Ovary (tissue), 9 donors: ENCODE measurements around the gene BASP1. TPM values are rescaled to one million over a fixed set of nuclear protein-coding genes. Genes with fewer than 3 reads are reported as not detected.

ENCODE experiments used
- DNase-seq, 5 donors: peaks; one replicate each; pipeline ENCODE4 v3.0.0-alpha.2; 2019 to 2020
- H3K27ac ChIP-seq, 2 donors: fragments of 200-600 bp; one replicate each; pipeline versions ENCODE4 v1.5.1 to v1.8.0; 2019 to 2022
- H3K27me3 ChIP-seq: fragments of 200-600 bp; one replicate; pipeline ENCODE4 v1.8.0; 2022
- H3K36me3 ChIP-seq: fragments of 200-600 bp; sonication (generic); one replicate; pipeline ENCODE4 v1.5.1; 2019
- H3K4me1 ChIP-seq: one replicate; pipeline ENCODE4 v1.8.1; 2013; ENCODE audit warnings: mild to moderate bottlenecking, moderate library complexity; ENCODE audit not compliant: insufficient read depth
- H3K4me3 ChIP-seq: fragments of 200-600 bp; sonication (generic); one replicate; pipeline ENCODE4 v1.5.1; 2017
- H3K9me3 ChIP-seq, 2 donors: fragments of 200-600 bp in 1 of 2; sonication (generic) in 1 of 2; one replicate each; pipeline versions ENCODE4 v1.5.1 to v1.8.1; 2013 to 2019; ENCODE audit warnings: mild to moderate bottlenecking in 1 of 2, moderate library complexity in 1 of 2
- EP300 ChIP-seq: sonication (generic); formaldehyde crosslinking; IDR thresholded peaks from one replicate; pipeline ENCODE4 v1.6.1; 2017; ENCODE audit warnings: antibody characterized with exemption
- POLR2A ChIP-seq: fragments of 450-650 bp; IDR thresholded peaks from one replicate; pipeline ENCODE4 v1.6.1; 2017; ENCODE audit warnings: antibody characterized with exemption, mild to moderate bottlenecking, moderate library complexity
- WGBS, 3 donors: extraction: QIAGEN DNeasy Blood & Tissue Kit in 1 of 3; methylation state at CpG; one replicate each; pipeline versions ENCODE4 v1.1.5 to v1.1.7; 2013 to 2017; 5-methylcytosine and 5-hydroxymethylcytosine counted together
- intact Hi-C, 4 donors: fragments of 100-400 bp; cut with DNase I; formaldehyde crosslinking; loops; one replicate each; pipeline versions ENCODE4 v1.11.0 to v1.15.1; 2022 to 2023
- polyA plus RNA-seq, 2 donors: library from polyadenylated mRNA; stranded (reverse); fragments of 200-250 nt in 1 of 2; fragments of 350-450 nt in 1 of 2; fragmentation: Illumina TruSeq in 1 of 2; extraction: RNeasy Lipid Tissue Mini Kit (QIAGEN cat#74804) in 1 of 2; gene quantifications; one replicate each; pipeline ENCODE4 v1.2.3, GENCODE V29; 2013 to 2014
- total RNA-seq, 7 donors: library from RNA; depleted of rRNA in 2 of 7; stranded (reverse); fragments of >200 nt in 2 of 7; fragmentation: NEBNext Ultra II Directional in 3 of 7; extraction: Animal tissue kit (Norgen Biotek cat#: 25700) in 3 of 7; gene quantifications; one replicate each; pipeline versions ENCODE4 v1.1.0 to v1.2.4, GENCODE V29; 2016 to 2023
- TF ChIP-seq, protein P1 (sequence below), 3 donors: fragments of 450-650 bp in 2 of 3; fragments of 200-600 bp in 1 of 3; IDR thresholded peaks; one replicate each; pipeline versions ENCODE4 v1.5.1 to v1.8.0; 2016 to 2022; ENCODE audit warnings: antibody characterized with exemption in 3 of 3, mild to moderate bottlenecking in 1 of 3
- donor health status: DM: no; HTN: no; CAD: no; lungs with moderate emphysema.
- donor health status: DM: no; HTN: no; CAD: no.
- donor health status: Bipolar disorder and iron deficiency.
- donor health status: DM: yes; HTN: yes; CAD: no.
- donor health status: DM: no; HTN: no; CAD: no.
- donor health status: DM: yes; HTN: yes; CAD: no.

Gene BASP1
- total and polyA plus RNA-seq, 9 donors, result 18.0 to 59.5 (median 38.7) TPM

DNA sequence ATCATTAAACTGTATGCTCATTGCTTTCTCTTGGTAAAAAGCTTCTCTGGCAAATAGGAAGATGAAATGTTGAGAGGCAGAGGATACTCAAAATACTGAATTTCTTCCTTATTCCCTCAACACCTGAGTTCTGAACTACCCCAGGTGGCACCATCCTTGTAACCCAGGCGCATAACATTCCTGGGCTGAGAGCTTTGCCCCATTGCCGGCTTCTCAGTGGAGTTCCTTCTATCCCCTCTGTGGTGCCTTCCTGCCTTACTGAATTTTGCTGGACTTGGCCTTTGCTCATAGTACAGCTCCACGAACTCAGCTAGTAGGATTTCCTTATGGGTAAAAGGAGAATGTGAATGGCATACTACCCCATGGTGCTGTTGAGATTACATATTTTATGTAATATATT, 54.7 kb downstream of the BASP1 start:
- H3K27me3 ChIP-seq, result no peaks in the 10 kb centered on the region
- H3K9me3 ChIP-seq, result no peaks in the 10 kb centered on the region
- no peaks in the 10 kb centered on the region for H3K36me3 ChIP-seq
- 93 to 97% (median 95%) methylated on average over 3 of the region's 3 CpGs for WGBS, 3 donors
- no peaks in the 10 kb centered on the region for H3K4me1 ChIP-seq
- intact Hi-C loops, result no loop called here
- TF ChIP-seq EP300 (no peak), POLR2A (no peak)
- TF ChIP-seq, protein P1, sequence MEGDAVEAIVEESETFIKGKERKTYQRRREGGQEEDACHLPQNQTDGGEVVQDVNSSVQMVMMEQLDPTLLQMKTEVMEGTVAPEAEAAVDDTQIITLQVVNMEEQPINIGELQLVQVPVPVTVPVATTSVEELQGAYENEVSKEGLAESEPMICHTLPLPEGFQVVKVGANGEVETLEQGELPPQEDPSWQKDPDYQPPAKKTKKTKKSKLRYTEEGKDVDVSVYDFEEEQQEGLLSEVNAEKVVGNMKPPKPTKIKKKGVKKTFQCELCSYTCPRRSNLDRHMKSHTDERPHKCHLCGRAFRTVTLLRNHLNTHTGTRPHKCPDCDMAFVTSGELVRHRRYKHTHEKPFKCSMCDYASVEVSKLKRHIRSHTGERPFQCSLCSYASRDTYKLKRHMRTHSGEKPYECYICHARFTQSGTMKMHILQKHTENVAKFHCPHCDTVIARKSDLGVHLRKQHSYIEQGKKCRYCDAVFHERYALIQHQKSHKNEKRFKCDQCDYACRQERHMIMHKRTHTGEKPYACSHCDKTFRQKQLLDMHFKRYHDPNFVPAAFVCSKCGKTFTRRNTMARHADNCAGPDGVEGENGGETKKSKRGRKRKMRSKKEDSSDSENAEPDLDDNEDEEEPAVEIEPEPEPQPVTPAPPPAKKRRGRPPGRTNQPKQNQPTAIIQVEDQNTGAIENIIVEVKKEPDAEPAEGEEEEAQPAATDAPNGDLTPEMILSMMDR (IDR thresholded peaks at IDR 0.05), result no peak
- H3K4me3 ChIP-seq, result no peak overlapping the region
- H3K27ac ChIP-seq, result no peak overlapping the region
- DNase-seq, result no peak

DNA sequence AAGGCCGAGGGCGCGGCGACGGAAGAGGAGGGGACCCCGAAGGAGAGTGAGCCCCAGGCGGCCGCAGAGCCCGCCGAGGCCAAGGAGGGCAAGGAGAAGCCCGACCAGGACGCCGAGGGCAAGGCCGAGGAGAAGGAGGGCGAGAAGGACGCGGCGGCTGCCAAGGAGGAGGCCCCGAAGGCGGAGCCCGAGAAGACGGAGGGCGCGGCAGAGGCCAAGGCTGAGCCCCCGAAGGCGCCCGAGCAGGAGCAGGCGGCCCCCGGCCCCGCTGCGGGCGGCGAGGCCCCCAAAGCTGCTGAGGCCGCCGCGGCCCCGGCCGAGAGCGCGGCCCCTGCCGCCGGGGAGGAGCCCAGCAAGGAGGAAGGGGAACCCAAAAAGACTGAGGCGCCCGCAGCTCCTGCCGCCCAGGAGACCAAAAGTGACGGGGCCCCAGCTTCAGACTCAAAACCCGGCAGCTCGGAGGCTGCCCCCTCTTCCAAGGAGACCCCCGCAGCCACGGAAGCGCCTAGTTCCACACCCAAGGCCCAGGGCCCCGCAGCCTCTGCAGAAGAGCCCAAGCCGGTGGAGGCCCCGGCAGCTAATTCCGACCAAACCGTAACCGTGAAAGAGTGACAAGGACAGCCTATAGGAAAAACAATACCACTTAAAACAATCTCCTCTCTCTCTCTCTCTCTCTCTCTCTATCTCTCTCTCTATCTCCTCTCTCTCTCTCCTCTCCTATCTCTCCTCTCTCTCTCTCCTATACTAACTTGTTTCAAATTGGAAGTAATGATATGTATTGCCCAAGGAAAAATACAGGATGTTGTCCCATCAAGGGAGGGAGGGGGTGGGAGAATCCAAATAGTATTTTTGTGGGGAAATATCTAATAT, 58.1 kb downstream of the BASP1 start:
- intact Hi-C loops, result no loop called here
- H3K4me3 ChIP-seq, result no peak overlapping the region

DNA sequence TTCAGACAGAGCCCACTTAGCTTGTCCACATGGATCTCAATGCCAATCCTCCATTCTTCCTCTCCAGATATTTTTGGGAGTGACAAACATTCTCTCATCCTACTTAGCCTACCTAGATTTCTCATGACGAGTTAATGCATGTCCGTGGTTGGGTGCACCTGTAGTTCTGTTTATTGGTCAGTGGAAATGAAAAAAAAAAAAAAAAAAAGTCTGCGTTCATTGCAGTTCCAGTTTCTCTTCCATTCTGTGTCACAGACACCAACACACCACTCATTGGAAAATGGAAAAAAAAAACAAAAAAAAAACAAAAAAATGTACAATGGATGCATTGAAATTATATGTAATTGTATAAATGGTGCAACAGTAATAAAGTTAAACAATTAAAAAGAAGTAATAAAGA, 59.0 kb downstream of the BASP1 start:
- Histone ChIP-seq H3K4me3 (no peak overlapping the region), H3K27me3 (no peaks in the 10 kb centered on the region), H3K9me3 (no peaks in the 10 kb centered on the region), H3K36me3 (no peaks in the 10 kb centered on the region), H3K27ac (no peak overlapping the region), H3K4me1 (no peaks in the 10 kb centered on the region)
- no peak for DNase-seq
- intact Hi-C loops, result no loop called here
- no peak for TF ChIP-seq POLR2A
- TF ChIP-seq, protein P1 (IDR thresholded peaks at IDR 0.05), result no peak
- 95 to 98% (median 97%) methylated on average over 3 of the region's 3 CpGs for WGBS, 3 donors

More for the DNA sequence above, 58.1 kb downstream of the BASP1 start:
- TF ChIP-seq, protein P1 (IDR thresholded peaks at IDR 0.05), result no peak
- TF ChIP-seq EP300 (no peak), POLR2A (no peak)
- Histone ChIP-seq H3K4me1 (no peaks in the 10 kb centered on the region), H3K9me3 (no peaks in the 10 kb centered on the region), H3K36me3 (no peaks in the 10 kb centered on the region), H3K27me3 (no peaks in the 10 kb centered on the region), H3K27ac (no peak overlapping the region)
- no peak for DNase-seq
- 97 to 98% (median 97%) methylated on average over 57 of the region's 57 CpGs for WGBS, 3 donors

GRCh38 chr5:17277907-17278306, 60.5 kb downstream of the BASP1 start:
- no peaks in the 10 kb centered on the region for H3K36me3 ChIP-seq
- H3K4me1 ChIP-seq, result no peaks in the 10 kb centered on the region
- intact Hi-C loops, result no loop called here
- no peak for DNase-seq
- H3K27me3 ChIP-seq, result no peaks in the 10 kb centered on the region
- H3K27ac ChIP-seq, result no peak overlapping the region
- TF ChIP-seq, protein P1 (IDR thresholded peaks at IDR 0.05), result no peak
- TF ChIP-seq POLR2A (no peak), EP300 (no peak)
- WGBS, 3 donors, result 92 to 96% (median 95%) methylated on average over 5 of the region's 5 CpGs
- H3K9me3 ChIP-seq, result no peaks in the 10 kb centered on the region
- H3K4me3 ChIP-seq, result no peak overlapping the region
